HEK293T (cell line): ENCODE results near the gene RBAK.
"Not testable (repeated sequence)": the region's sequence is repeated elsewhere in the genome, so short reads cannot be mapped to it uniquely, and the experiment has no call there.

Experiments
- CTCF ChIA-PET: fragments of 350-600 bp; formaldehyde crosslinking; extraction: SDS; loops from one replicate; lab custom pipeline; 2021; ENCODE audit warnings: antibody characterized with exemption, inconsistent platforms; lab: Yijun Ruan, JAX
- POLR2A ChIA-PET: fragments of 350-600 bp; formaldehyde crosslinking; extraction: SDS; loops from one replicate; lab custom pipeline; 2020; ENCODE audit warnings: antibody characterized with exemption, inconsistent platforms; lab: Yijun Ruan, JAX
- DNase-seq: peaks from one replicate; pipeline ENCODE4 v3.0.0; 2012; ENCODE audit warnings: mixed read lengths; ENCODE audit errors: extremely low spot score
- ARNT ChIP-seq: fragments of 450-650 bp; IDR thresholded peaks from 2 replicates; pipeline ENCODE4 v1.6.1; 2017; ENCODE audit warnings: mild to moderate bottlenecking
- BHLHE40 ChIP-seq: fragments of 450-650 bp; IDR thresholded peaks from 2 replicates; pipeline ENCODE4 v1.6.1; 2016; ENCODE audit warnings: mild to moderate bottlenecking, moderate library complexity, borderline replicate concordance
- CTBP1 ChIP-seq: fragments of 450-650 bp; IDR thresholded peaks from 2 replicates; pipeline ENCODE4 v1.6.1; 2016; ENCODE audit warnings: borderline replicate concordance
- ELF4 ChIP-seq: fragments of 450-650 bp; IDR thresholded peaks from 2 replicates; pipeline ENCODE4 v1.6.1; 2017; ENCODE audit warnings: antibody characterized with exemption
- FOXA1 ChIP-seq: fragments of 450-650 bp; IDR thresholded peaks from 2 replicates; pipeline ENCODE4 v1.6.1; 2016; ENCODE audit warnings: mild to moderate bottlenecking
- FOXK2 ChIP-seq: fragments of 450-650 bp; IDR thresholded peaks from 2 replicates; pipeline ENCODE4 v1.6.1; 2016; ENCODE audit warnings: mild to moderate bottlenecking
- FOXM1 ChIP-seq: fragments of 450-650 bp; IDR thresholded peaks from 2 replicates; pipeline ENCODE4 v1.6.1; 2017; ENCODE audit warnings: mild to moderate bottlenecking, borderline replicate concordance
- HDGF ChIP-seq: fragments of 450-650 bp; IDR thresholded peaks from 2 replicates; pipeline ENCODE4 v1.6.1; 2017; ENCODE audit warnings: antibody characterized with exemption, borderline replicate concordance
- L3MBTL2 ChIP-seq: fragments of 450-650 bp; conservative IDR thresholded peaks from 2 replicates; pipeline ENCODE4 v1.6.1; 2016; ENCODE audit warnings: mild to moderate bottlenecking
- LEF1 ChIP-seq: fragments of 450-650 bp; IDR thresholded peaks from 2 replicates; pipeline ENCODE4 v1.6.1; 2017; ENCODE audit warnings: mild to moderate bottlenecking, borderline replicate concordance
- NFRKB ChIP-seq: fragments of 450-650 bp; IDR thresholded peaks from 2 replicates; pipeline ENCODE4 v1.6.1; 2016; ENCODE audit warnings: mild to moderate bottlenecking, moderate library complexity
- PKNOX1 ChIP-seq: fragments of 450-650 bp; IDR thresholded peaks from 2 replicates; pipeline ENCODE4 v1.6.1; 2016
- SP1 ChIP-seq: fragments of 450-650 bp; IDR thresholded peaks from 2 replicates; pipeline ENCODE4 v1.6.1; 2017
- SUZ12 ChIP-seq: fragments of 450-650 bp; IDR thresholded peaks from 2 replicates; pipeline ENCODE4 v1.6.1; 2016; ENCODE audit warnings: mild to moderate bottlenecking
- TARDBP ChIP-seq: fragments of 450-650 bp; IDR thresholded peaks from 2 replicates; pipeline ENCODE4 v1.6.1; 2016
- ZNF384 ChIP-seq: fragments of 450-650 bp; IDR thresholded peaks from 2 replicates; pipeline ENCODE4 v1.6.1; 2016

RBAK gene

DNA sequence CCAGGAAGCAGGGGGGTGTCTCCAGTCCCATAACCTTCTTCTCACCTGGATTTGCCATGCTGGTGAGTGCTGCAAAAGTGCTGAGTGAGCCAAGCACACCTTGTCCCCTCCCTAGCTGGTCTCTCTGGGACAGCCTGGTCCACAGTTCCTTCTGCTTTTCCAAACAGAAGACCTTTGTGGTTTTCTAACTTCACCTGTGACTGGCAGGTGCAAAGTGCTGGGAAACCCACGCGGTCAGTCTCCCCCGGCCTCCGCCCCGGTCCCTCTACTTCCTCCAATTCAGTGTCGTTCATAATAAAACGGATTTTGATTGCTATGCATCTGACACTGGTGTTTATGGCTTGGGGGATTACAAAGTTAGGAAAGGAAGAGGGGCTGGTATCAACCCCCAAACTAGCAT, 37.1 kb downstream of the RBAK start:
- TF ChIP-seq BHLHE40 (no peak), SP1 (no peak)
- POLR2A ChIA-PET: no interaction called here
- no peak for DNase-seq
- CTCF ChIA-PET: no interaction called here

- no peak for DNase-seq
- CTCF ChIA-PET: interaction anchor here (2.2 kb wide), 1 partner anchor 285 kb away, joined by 13 read pairs; no protein-coding TSS in a partner anchor
- no peak for TF ChIP-seq SUZ12
- TF ChIP-seq FOXK2: no peak
- no peak for TF ChIP-seq NFRKB
- TF ChIP-seq PKNOX1: no peak
- no peak for TF ChIP-seq FOXA1
- TF ChIP-seq HDGF: no peak
- POLR2A ChIA-PET: no interaction called here
Observed at GRCh38 chr7:5083311-5083711, 37.7 kb downstream of the RBAK start.

DNA sequence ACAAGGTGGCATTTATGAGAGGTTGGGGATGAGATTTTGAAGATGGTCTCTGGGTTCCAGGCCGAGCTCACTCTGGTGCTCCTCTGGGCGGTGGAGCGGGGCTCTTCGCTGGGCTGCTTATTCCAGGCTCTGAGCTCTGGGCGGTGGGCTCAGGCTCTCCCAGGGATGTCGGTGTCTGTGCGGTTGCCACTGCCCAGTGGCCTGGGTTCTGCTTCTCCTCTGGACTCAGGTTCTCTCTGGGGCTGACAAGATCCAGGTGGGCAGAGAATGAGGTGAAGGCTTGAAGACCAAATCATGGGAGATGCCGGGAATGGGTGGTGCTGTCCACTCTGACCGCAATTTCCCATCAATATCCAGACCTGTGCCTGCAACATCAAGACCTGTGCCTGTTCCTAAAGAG, 40.6 kb downstream of the RBAK start:
- DNase-seq: no peak
- CTCF ChIA-PET: interaction anchor here (0.9 to 1.9 kb wide), 3 partner anchors 9 to 289 kb away, joined by 3 to 5 read pairs (median 3); no protein-coding TSS in a partner anchor
- POLR2A ChIA-PET: interaction anchor here (0.7 kb wide), 1 partner anchor 112 kb away, joined by 4 read pairs; no protein-coding TSS in a partner anchor
- TF ChIP-seq FOXM1 (no peak), CTBP1 (no peak), FOXK2 (no peak), TARDBP (no peak), HDGF (no peak), PKNOX1 (no peak), FOXA1 (no peak), L3MBTL2 (no peak), BHLHE40 (no peak), ARNT (no peak), LEF1 (no peak), SP1 (no peak), SUZ12 (no peak)

DNA sequence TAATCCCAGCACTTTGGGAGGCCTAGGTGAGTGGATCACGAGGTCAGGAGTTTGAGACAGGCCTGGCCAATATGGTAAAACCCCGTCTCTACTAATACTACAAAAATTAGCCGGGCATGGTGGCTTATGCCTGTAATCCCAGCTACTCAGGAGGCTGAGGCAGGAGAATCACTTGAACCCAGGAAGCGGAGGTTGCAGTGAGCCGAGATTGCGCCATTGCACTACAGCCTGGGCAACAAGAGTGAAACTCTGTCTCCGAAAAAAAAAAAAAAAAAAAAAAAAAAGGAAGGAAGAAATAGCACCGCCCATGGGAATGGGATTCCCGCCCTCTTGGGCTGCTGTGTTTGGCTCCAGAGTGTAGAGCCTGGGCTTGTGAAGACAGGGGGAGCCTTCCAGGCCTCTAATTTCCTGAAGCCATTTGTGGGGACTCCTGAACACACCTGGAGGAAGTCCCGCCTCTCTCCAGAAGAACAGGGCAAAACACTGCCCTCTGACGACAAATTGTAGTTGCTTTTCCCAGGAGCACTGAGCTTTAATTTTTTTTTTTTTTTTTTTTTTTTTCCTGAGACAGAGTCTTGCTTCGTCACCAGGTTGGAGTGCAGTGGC, 42.7 kb downstream of the RBAK start:
- CTCF ChIA-PET: interaction anchor here (0.6 to 1.0 kb wide), 3 partner anchors 20 to 259 kb away, joined by 3 to 4 read pairs (median 3); no protein-coding TSS in a partner anchor
- peak; percentile 69 for TF ChIP-seq ZNF384
- POLR2A ChIA-PET, DNase-seq: not testable (repeated sequence)

- TF ChIP-seq LEF1 (no peak), ARNT (no peak), SUZ12 (no peak), SP1 (no peak), PKNOX1 (no peak), FOXA1 (no peak), NFRKB (no peak), L3MBTL2 (no peak)
- DNase-seq: no peak
- ChIA-PET CTCF (interaction anchor here (0.6 to 1.0 kb wide), 2 partner anchors 20 to 62 kb away, joined by 3 to 4 read pairs; no protein-coding TSS in a partner anchor), POLR2A (no interaction called here)
Observed at GRCh38 chr7:5088906-5089305, 43.2 kb downstream of the RBAK start.

DNA sequence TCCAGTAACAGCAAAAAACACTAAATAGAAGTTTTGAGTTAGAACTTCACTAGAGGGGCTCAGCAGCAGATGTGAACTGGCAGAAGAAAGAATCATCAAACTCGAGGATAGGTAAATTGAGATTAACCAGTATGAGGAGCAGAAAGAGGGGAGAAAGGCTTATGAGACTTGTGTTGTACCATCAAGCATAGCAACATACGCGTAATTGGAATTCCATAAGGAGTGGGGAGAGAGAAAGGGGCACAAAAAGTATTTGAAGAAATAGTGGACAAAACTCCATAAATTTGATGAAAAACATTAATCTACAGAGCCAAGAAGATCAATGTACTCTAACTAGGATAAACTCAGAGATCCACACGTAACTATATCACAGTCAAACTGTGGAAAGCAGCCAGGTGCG, 48.3 kb downstream of the RBAK start:
- POLR2A ChIA-PET: no interaction called here
- no peak for TF ChIP-seq BHLHE40
- no peak for TF ChIP-seq TARDBP
- TF ChIP-seq SP1: no peak
- TF ChIP-seq SUZ12: no peak
- TF ChIP-seq FOXK2: no peak
- no peak for TF ChIP-seq CTBP1
- no peak for TF ChIP-seq ARNT
- no peak for TF ChIP-seq L3MBTL2
- TF ChIP-seq ELF4: no peak
- no peak for TF ChIP-seq LEF1
- TF ChIP-seq NFRKB: no peak
- TF ChIP-seq FOXA1: no peak
- TF ChIP-seq PKNOX1: no peak
- TF ChIP-seq FOXM1: no peak
- no peak for TF ChIP-seq ZNF384
- TF ChIP-seq HDGF: no peak
- CTCF ChIA-PET: no interaction called here
- no peak for DNase-seq
